ENCODE results near the gene CPT1A.

DNA sequence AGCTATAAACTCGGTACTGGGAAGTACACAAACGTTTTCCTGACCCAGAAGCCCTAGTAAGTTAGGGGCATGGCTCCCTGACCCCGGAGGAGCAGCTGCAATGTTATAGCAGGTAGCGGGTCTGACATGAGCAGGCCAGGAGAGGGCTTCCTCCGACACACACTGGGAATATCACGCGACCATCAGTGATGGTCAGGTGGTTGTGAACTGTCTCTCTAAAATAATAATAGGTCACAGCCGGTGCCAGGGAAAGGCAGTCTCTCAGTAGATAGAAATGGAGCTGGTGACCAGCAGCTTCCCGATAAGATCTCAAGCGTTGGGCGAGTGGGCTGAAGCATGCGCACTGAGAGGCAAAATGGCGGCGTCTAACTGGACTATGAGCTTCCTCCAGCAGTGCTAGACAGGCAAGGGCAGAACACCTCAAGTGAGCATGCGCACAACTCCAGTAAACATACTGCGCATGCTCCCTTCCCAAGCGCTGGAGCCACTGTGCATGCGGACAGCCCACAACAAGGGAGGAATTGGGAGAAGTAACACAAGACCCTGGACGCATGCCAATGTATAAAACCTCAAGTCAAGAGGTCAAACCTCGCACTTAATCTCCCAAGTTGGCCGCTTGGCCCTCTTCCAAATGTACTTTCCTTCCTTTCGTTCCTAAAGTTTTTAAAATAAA lies 68.1 kb downstream of the CPT1A start:
- TF ChIP-seq FOXM1 (IDR thresholded peaks at IDR 0.05; ENCODE audit: low read depth) (no peak), TCF12 (IDR thresholded peaks at IDR 0.05) (no peak), POLR2AphosphoS5 (IDR thresholded peaks at IDR 0.05; ENCODE audit: low read depth, low read length) (no peak), EP300 (IDR thresholded peaks at IDR 0.05; ENCODE audit: borderline replicate concordance in 1 of 2, low read depth in 1 of 2, low read length in 1 of 2) (no peak)
- TF ChIP-seq, protein P1, sequence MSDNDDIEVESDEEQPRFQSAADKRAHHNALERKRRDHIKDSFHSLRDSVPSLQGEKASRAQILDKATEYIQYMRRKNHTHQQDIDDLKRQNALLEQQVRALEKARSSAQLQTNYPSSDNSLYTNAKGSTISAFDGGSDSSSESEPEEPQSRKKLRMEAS (IDR thresholded peaks at IDR 0.05; ENCODE audit: low read depth), result no peak
- TF ChIP-seq, protein P2, sequence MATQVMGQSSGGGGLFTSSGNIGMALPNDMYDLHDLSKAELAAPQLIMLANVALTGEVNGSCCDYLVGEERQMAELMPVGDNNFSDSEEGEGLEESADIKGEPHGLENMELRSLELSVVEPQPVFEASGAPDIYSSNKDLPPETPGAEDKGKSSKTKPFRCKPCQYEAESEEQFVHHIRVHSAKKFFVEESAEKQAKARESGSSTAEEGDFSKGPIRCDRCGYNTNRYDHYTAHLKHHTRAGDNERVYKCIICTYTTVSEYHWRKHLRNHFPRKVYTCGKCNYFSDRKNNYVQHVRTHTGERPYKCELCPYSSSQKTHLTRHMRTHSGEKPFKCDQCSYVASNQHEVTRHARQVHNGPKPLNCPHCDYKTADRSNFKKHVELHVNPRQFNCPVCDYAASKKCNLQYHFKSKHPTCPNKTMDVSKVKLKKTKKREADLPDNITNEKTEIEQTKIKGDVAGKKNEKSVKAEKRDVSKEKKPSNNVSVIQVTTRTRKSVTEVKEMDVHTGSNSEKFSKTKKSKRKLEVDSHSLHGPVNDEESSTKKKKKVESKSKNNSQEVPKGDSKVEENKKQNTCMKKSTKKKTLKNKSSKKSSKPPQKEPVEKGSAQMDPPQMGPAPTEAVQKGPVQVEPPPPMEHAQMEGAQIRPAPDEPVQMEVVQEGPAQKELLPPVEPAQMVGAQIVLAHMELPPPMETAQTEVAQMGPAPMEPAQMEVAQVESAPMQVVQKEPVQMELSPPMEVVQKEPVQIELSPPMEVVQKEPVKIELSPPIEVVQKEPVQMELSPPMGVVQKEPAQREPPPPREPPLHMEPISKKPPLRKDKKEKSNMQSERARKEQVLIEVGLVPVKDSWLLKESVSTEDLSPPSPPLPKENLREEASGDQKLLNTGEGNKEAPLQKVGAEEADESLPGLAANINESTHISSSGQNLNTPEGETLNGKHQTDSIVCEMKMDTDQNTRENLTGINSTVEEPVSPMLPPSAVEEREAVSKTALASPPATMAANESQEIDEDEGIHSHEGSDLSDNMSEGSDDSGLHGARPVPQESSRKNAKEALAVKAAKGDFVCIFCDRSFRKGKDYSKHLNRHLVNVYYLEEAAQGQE (IDR thresholded peaks at IDR 0.05; ENCODE audit: low read depth, low read length), result no peak

Data from SK-N-SH (cell line).